ENCODE measurements around the gene CCDC9B. TPM values are rescaled to one million over a fixed set of nuclear protein-coding genes. Genes with fewer than 3 reads are reported as not detected.

CCDC9B gene
- polyA plus RNA-seq, 1 of the 3 experiments (the other 2 are of a cell fraction) = 13.7 TPM

- Histone ChIP-seq H3K36me3 (replicated peaks in 1 of 2; ENCODE audit: control insufficient read depth in 1 of 2, insufficient read depth in 2 of 2, low read length in 1 of 2) (peaks cover 19 to 26% of the 10 kb centered on the region in 2 experiments), H3F3A (replicated peaks; ENCODE audit: insufficient read depth) (peaks cover 34% of the 10 kb centered on the region), H3K27ac (ENCODE audit: low read depth in 2 of 2, low read length in 1 of 2) (peak overlapping the region; percentile 96 to 98), H3K27me3 (ENCODE audit: insufficient read depth) (no peaks in the 10 kb centered on the region), H3K9ac (peak overlapping the region; percentile 98), H3K4me3 (ENCODE audit: low read depth in 2 of 2, low read length in 1 of 2) (peak overlapping the region; percentile 51 to 77; a peak in 3 of 4 replicates), H4K20me1 (ENCODE audit: insufficient read depth) (no peaks in the 10 kb centered on the region), H3K9me3 (no peaks in the 10 kb centered on the region), H3K4me2 (peak overlapping the region; percentile 94), H2AFZ (ENCODE audit: low read depth) (no peak overlapping the region), H3K9me2 (no peaks in the 10 kb centered on the region), H3K4me1 (ENCODE audit: control insufficient read depth in 1 of 2, insufficient read depth in 2 of 2, low read depth in 1 of 2, low read length in 1 of 2) (peaks cover 55 to 69% of the 10 kb centered on the region in 2 experiments; a peak in 3 of 4 replicates), H3K79me2 (ENCODE audit: insufficient read depth) (peaks cover 53% of the 10 kb centered on the region)
- ChIA-PET POLR2A (interaction anchor here (0.9 to 3.0 kb wide), 7 partner anchors 14 to 85 kb away, joined by 3 to 22 read pairs (median 3); partner anchors contain the start of genes IVD and KNSTRN), CTCF (interaction anchor here (0.7 to 70.6 kb wide), 23 partner anchors 3 to 178 kb away, joined by 3 to 2194 read pairs (median 4); partner anchors contain the start of genes ANKRD63, BUB1B, CCDC9B and DISP2)
- 37% methylated on average over 7 of the region's 11 CpGs for WGBS (ENCODE audit: low lambda C conversion rate)
- DNase-seq = no peak
- TF ChIP-seq, protein P1, sequence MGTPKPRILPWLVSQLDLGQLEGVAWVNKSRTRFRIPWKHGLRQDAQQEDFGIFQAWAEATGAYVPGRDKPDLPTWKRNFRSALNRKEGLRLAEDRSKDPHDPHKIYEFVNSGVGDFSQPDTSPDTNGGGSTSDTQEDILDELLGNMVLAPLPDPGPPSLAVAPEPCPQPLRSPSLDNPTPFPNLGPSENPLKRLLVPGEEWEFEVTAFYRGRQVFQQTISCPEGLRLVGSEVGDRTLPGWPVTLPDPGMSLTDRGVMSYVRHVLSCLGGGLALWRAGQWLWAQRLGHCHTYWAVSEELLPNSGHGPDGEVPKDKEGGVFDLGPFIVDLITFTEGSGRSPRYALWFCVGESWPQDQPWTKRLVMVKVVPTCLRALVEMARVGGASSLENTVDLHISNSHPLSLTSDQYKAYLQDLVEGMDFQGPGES (IDR thresholded peaks at IDR 0.05; ENCODE audit: low read depth, low read length) = no peak
- TF ChIP-seq SMC3 (IDR thresholded peaks at IDR 0.05; ENCODE audit: low read depth, low read length) = no peak
- no peak for TF ChIP-seq RCOR1 (IDR thresholded peaks at IDR 0.05; ENCODE audit: low read length)
- no peak for TF ChIP-seq ZBTB33 (IDR thresholded peaks at IDR 0.05; ENCODE audit: borderline replicate concordance, low read depth)
- peak; percentile 29; the same call in 1 of the 2 replicates for TF ChIP-seq TAF1 (IDR thresholded peaks at IDR 0.05; ENCODE audit: borderline replicate concordance, low read depth, low read length)
- TF ChIP-seq PBX3 (IDR thresholded peaks at IDR 0.05) = peak; percentile 34; the same call in 1 of the 2 replicates
- TF ChIP-seq MEF2A (IDR thresholded peaks at IDR 0.05; ENCODE audit: borderline replicate concordance, low read depth) = no peak
- peak; percentile 80 for TF ChIP-seq NFIC (IDR thresholded peaks at IDR 0.05; ENCODE audit: borderline replicate concordance)
- peak in 1 of 2 experiments; percentile 71; a peak in 1 of 4 replicates for TF ChIP-seq EP300 (IDR thresholded peaks at IDR 0.05; ENCODE audit: borderline replicate concordance in 1 of 2, low read depth in 1 of 2, low read length in 1 of 2)
- no peak for TF ChIP-seq RFX5 (IDR thresholded peaks at IDR 0.05; ENCODE audit: low read length)
- TF ChIP-seq, protein P2, sequence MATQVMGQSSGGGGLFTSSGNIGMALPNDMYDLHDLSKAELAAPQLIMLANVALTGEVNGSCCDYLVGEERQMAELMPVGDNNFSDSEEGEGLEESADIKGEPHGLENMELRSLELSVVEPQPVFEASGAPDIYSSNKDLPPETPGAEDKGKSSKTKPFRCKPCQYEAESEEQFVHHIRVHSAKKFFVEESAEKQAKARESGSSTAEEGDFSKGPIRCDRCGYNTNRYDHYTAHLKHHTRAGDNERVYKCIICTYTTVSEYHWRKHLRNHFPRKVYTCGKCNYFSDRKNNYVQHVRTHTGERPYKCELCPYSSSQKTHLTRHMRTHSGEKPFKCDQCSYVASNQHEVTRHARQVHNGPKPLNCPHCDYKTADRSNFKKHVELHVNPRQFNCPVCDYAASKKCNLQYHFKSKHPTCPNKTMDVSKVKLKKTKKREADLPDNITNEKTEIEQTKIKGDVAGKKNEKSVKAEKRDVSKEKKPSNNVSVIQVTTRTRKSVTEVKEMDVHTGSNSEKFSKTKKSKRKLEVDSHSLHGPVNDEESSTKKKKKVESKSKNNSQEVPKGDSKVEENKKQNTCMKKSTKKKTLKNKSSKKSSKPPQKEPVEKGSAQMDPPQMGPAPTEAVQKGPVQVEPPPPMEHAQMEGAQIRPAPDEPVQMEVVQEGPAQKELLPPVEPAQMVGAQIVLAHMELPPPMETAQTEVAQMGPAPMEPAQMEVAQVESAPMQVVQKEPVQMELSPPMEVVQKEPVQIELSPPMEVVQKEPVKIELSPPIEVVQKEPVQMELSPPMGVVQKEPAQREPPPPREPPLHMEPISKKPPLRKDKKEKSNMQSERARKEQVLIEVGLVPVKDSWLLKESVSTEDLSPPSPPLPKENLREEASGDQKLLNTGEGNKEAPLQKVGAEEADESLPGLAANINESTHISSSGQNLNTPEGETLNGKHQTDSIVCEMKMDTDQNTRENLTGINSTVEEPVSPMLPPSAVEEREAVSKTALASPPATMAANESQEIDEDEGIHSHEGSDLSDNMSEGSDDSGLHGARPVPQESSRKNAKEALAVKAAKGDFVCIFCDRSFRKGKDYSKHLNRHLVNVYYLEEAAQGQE (IDR thresholded peaks at IDR 0.05; ENCODE audit: low read depth, low read length) = no peak
- no peak for TF ChIP-seq SIN3A (IDR thresholded peaks at IDR 0.05; ENCODE audit: borderline replicate concordance, low read depth, low read length)
- 0 out of 2 replicates have a peak, but pooled peaks have one; percentile 17 for TF ChIP-seq ELF1 (IDR thresholded peaks at IDR 0.05)
- no peak for TF ChIP-seq FOXM1 (IDR thresholded peaks at IDR 0.05; ENCODE audit: low read depth)
- TF ChIP-seq, protein P3, sequence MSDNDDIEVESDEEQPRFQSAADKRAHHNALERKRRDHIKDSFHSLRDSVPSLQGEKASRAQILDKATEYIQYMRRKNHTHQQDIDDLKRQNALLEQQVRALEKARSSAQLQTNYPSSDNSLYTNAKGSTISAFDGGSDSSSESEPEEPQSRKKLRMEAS (IDR thresholded peaks at IDR 0.05; ENCODE audit: low read depth) = no peak
- no peak for TF ChIP-seq FOXJ3 (CRISPR knock-in tag; IDR thresholded peaks at IDR 0.05)
- TF ChIP-seq YY1 (IDR thresholded peaks at IDR 0.05; ENCODE audit: low read depth) = no peak
- no peak; the same call in 1 of the 2 replicates for TF ChIP-seq RXRA (IDR thresholded peaks at IDR 0.05; ENCODE audit: borderline replicate concordance, low read depth)
- TF ChIP-seq NRF1 (IDR thresholded peaks at IDR 0.05; ENCODE audit: low read depth, low read length) = no peak
- TF ChIP-seq JUND (IDR thresholded peaks at IDR 0.05) = peak; percentile 80
- TF ChIP-seq MXI1 (IDR thresholded peaks at IDR 0.05; ENCODE audit: low read depth, low read length) = no peak
- TF ChIP-seq TEAD4 (IDR thresholded peaks at IDR 0.05; ENCODE audit: borderline replicate concordance, insufficient read depth) = peak; percentile 90
- no peak for TF ChIP-seq GATA2 (CRISPR knock-in tag; IDR thresholded peaks at IDR 0.05)
- TF ChIP-seq POLR2AphosphoS5 (IDR thresholded peaks at IDR 0.05; ENCODE audit: low read depth, low read length) = 0 out of 2 replicates have a peak, but pooled peaks have one; percentile 42
- TF ChIP-seq CHD2 (IDR thresholded peaks at IDR 0.05; ENCODE audit: low read length, partially characterized antibody) = no peak
- TF ChIP-seq FOSL2 (IDR thresholded peaks at IDR 0.05; ENCODE audit: borderline replicate concordance, low read depth) = peak; percentile 70; the same call in 1 of the 2 replicates
These were observed 1.7 kb downstream of the CCDC9B start for GRCh38 chr15:40338921-40339620.

Measured in SK-N-SH (cell line).